AG04450 (cell line): ENCODE results near the gene SLC2A10. TPM values are rescaled to one million over a fixed set of nuclear protein-coding genes. Genes with fewer than 3 reads are reported as not detected.

Source experiments
- CTCF ChIA-PET: fragments of 300-600, 350-600 bp; formaldehyde crosslinking; extraction: SDS; loops from one replicate; lab custom pipeline; 2022; ENCODE audit warnings: antibody characterized with exemption, inconsistent platforms; lab: Charles Lee
- POLR2A ChIA-PET: fragments of 350-600 bp; formaldehyde crosslinking; extraction: SDS; loops from one replicate; lab custom pipeline; 2021; ENCODE audit warnings: antibody characterized with exemption, inconsistent platforms; lab: Yijun Ruan, JAX
- DNase-seq: peaks from one replicate; pipeline ENCODE4 v3.0.0-alpha.2; 2011; ENCODE audit warnings: low read depth, low spot score
- H3K27ac ChIP-seq: one replicate; pipeline ENCODE4 v1.5.1; 2012; ENCODE audit warnings: low read depth, low read length, control low read depth
- H3K27me3 ChIP-seq: one replicate; pipeline ENCODE4 v1.6.0; 2012; ENCODE audit warnings: low read length; ENCODE audit not compliant: control insufficient read depth, insufficient read depth
- H3K4me3 ChIP-seq: 2 replicates; pipeline ENCODE4 v1.5.1; 2011; ENCODE audit warnings: mild to moderate bottlenecking, low read depth, low read length, control low read depth
- H3K9me3 ChIP-seq: 2 replicates; pipeline ENCODE4 v1.5.1; 2012; ENCODE audit warnings: low read length; ENCODE audit not compliant: control insufficient read depth, insufficient read depth
- CTCF ChIP-seq: IDR thresholded peaks from 2 replicates; pipeline ENCODE4 v1.5.1; 2011; ENCODE audit warnings: low read depth, low read length, control low read depth, inconsistent platforms
- polyA plus RNA-seq: library from polyadenylated mRNA; depleted of rRNA; stranded (reverse); fragments of >200 nt; gene quantifications from 2 replicates; pipeline ENCODE4 v1.2.3, GENCODE V29; 2011

Gene SLC2A10
- polyA plus RNA-seq, 1 experiment = 36.9 TPM

- no peak for DNase-seq
- Histone ChIP-seq H3K4me3 (no peak overlapping the region; the same call in 1 of the 2 replicates), H3K27me3 (no peaks in the 10 kb centered on the region), H3K27ac (no peak overlapping the region), H3K9me3 (no peaks in the 10 kb centered on the region)
- no peak for TF ChIP-seq CTCF
- CTCF ChIA-PET = interaction anchor here (1.0 to 5.2 kb wide), 4 partner anchors 22 to 167 kb away, joined by 3 to 43 read pairs (median 3); no protein-coding TSS in a partner anchor
- POLR2A ChIA-PET = no interaction called here
Observed at GRCh38 chr20:46682063-46682821, 27.2 kb upstream of the SLC2A10 start.

- Histone ChIP-seq H3K27me3 (no peaks in the 10 kb centered on the region), H3K27ac (no peak overlapping the region), H3K4me3 (peak overlapping the region; percentile 61), H3K9me3 (no peaks in the 10 kb centered on the region)
- POLR2A ChIA-PET = no interaction called here
- CTCF ChIA-PET = interaction anchor here (0.5 to 5.2 kb wide), 5 partner anchors 21 to 319 kb away, joined by 3 to 43 read pairs (median 3); no protein-coding TSS in a partner anchor
- no peak for DNase-seq
- TF ChIP-seq CTCF = no peak
Observed at GRCh38 chr20:46683011-46683667, 26.3 kb upstream of the SLC2A10 start.

GRCh38 chr20:46683668-46683938 is 25.8 kb upstream of the SLC2A10 start:
- POLR2A ChIA-PET = interaction anchor here (0.6 kb wide), 1 partner anchor 1981 kb away, joined by 3 read pairs; no protein-coding TSS in a partner anchor
- CTCF ChIA-PET = interaction anchor here (0.5 to 5.2 kb wide), 3 partner anchors 110 to 320 kb away, joined by 3 to 43 read pairs (median 4); no protein-coding TSS in a partner anchor
- Histone ChIP-seq H3K27me3 (no peaks in the 10 kb centered on the region), H3K4me3 (peak overlapping the region; percentile 61), H3K9me3 (no peaks in the 10 kb centered on the region), H3K27ac (peak overlapping the region; percentile 81)
- TF ChIP-seq CTCF = no peak
- DNase-seq = no peak

GRCh38 chr20:46683939-46684750 is 25.3 kb upstream of the SLC2A10 start:
- DNase-seq = peak; percentile 44
- Histone ChIP-seq H3K9me3 (no peaks in the 10 kb centered on the region), H3K27ac (peak overlapping the region; percentile 81), H3K4me3 (peak overlapping the region; percentile 61), H3K27me3 (no peaks in the 10 kb centered on the region)
- ChIA-PET POLR2A (interaction anchor here (0.6 kb wide), 1 partner anchor 1981 kb away, joined by 3 read pairs; no protein-coding TSS in a partner anchor), CTCF (interaction anchor here (5.2 kb wide), 1 partner anchor 162 kb away, joined by 43 read pairs; no protein-coding TSS in a partner anchor)
- TF ChIP-seq CTCF = no peak
